Mesendoderm (in vitro differentiated cells): Measurements from ENCODE around the gene TMEM229A.
A peak's percentile ranks its signal among the peaks of the same experiment; 100 is the strongest.
"Not testable (repeated sequence)": the region's sequence is repeated elsewhere in the genome, so short reads cannot be mapped to it uniquely, and the experiment has no call there.

ENCODE experiments used
- DNase-seq: peaks from one replicate; pipeline ENCODE4 v3.0.0; 2013
- H2AK5ac ChIP-seq: 2 replicates; pipeline ENCODE4 v1.6.1; 2013; ENCODE audit warnings: low read length, inconsistent platforms
- H2BK120ac ChIP-seq: 2 replicates; pipeline ENCODE4 v1.6.1; 2013; ENCODE audit warnings: low read depth, mild to moderate bottlenecking, low read length, moderate library complexity, mixed read lengths
- H2BK15ac ChIP-seq: replicated peaks from 2 replicates; pipeline ENCODE4 v1.6.1; 2013; ENCODE audit warnings: low read depth, mild to moderate bottlenecking, moderate library complexity
- H2BK5ac ChIP-seq: 2 replicates; pipeline ENCODE4 v1.6.1; 2013; ENCODE audit warnings: low read length, inconsistent platforms
- H3K18ac ChIP-seq: 2 replicates; pipeline ENCODE4 v1.6.1; 2013; ENCODE audit warnings: mild to moderate bottlenecking, low read length, mixed read lengths
- H3K23ac ChIP-seq: one replicate; pipeline ENCODE4 v1.6.1; 2013; ENCODE audit warnings: low read length
- H3K27ac ChIP-seq: 2 replicates; pipeline ENCODE4 v1.5.1; 2013; ENCODE audit warnings: low read depth, mild to moderate bottlenecking, inconsistent platforms, low read length, moderate library complexity
- H3K27me3 ChIP-seq: 2 replicates; pipeline ENCODE4 v1.6.1; 2013; ENCODE audit warnings: low read length, control low read depth, mild to moderate bottlenecking, inconsistent platforms; ENCODE audit not compliant: insufficient read depth, poor library complexity
- H3K36me3 ChIP-seq: 2 replicates; pipeline ENCODE4 v1.6.1; 2013; ENCODE audit warnings: low read length, inconsistent platforms; ENCODE audit not compliant: control insufficient read depth, insufficient read depth
- H3K4ac ChIP-seq: one replicate; pipeline ENCODE4 v1.6.1; 2013; ENCODE audit warnings: low read depth, mild to moderate bottlenecking, low read length, moderate library complexity
- H3K4me1 ChIP-seq: 2 replicates; pipeline ENCODE4 v1.6.1; 2013; ENCODE audit warnings: low read depth, low read length, inconsistent platforms; ENCODE audit not compliant: control insufficient read depth
- H3K4me2 ChIP-seq: 2 replicates; pipeline ENCODE4 v1.6.1; 2013; ENCODE audit warnings: low read length
- H3K4me3 ChIP-seq: 2 replicates; pipeline ENCODE4 v1.5.1; 2013; ENCODE audit warnings: mild to moderate bottlenecking, low read length
- H3K56ac ChIP-seq: one replicate; pipeline ENCODE4 v1.6.1; 2013; ENCODE audit warnings: low read length
- H3K79me1 ChIP-seq: 2 replicates; pipeline ENCODE4 v1.6.1; 2013; ENCODE audit warnings: low read length, inconsistent platforms
- H3K79me2 ChIP-seq: 2 replicates; pipeline ENCODE4 v1.6.1; 2013; ENCODE audit warnings: mild to moderate bottlenecking, low read length; ENCODE audit not compliant: control insufficient read depth, insufficient read depth
- H3K9ac ChIP-seq: 2 replicates; pipeline ENCODE4 v1.6.1; 2013; ENCODE audit warnings: low read length, inconsistent platforms
- H4K5ac ChIP-seq: one replicate; pipeline ENCODE4 v1.6.1; 2013; ENCODE audit warnings: low read length
- H4K8ac ChIP-seq: one replicate; pipeline ENCODE4 v1.6.1; 2013; ENCODE audit warnings: low read depth, mild to moderate bottlenecking, control low read depth, low read length, moderate library complexity
- WGBS: extraction: QIAGEN DNeasy Blood & Tissue Kit; methylation state at CpG from one replicate; pipeline ENCODE4 v1.1.7; 2013; ENCODE audit warnings: low lambda C conversion rate, missing lambda C conversion rate; ENCODE audit not compliant: insufficient coverage; ENCODE audit errors: extremely low coverage; 5-methylcytosine and 5-hydroxymethylcytosine counted together

TMEM229A gene

GRCh38 chr7:124031406-124031805 is 1.5 kb downstream of the TMEM229A start:
- 100% methylated on average over 3 of the region's 8 CpGs for WGBS
- H3K56ac ChIP-seq, result no peak overlapping the region

GRCh38 chr7:124030964-124031363 is 1.9 kb downstream of the TMEM229A start:
- no peak overlapping the region for H3K4me3 ChIP-seq

More at GRCh38 chr7:124031406-124031805, 1.5 kb downstream of the TMEM229A start:
- Histone ChIP-seq H3K36me3 (no peaks in the 10 kb centered on the region), H3K79me1 (no peaks in the 10 kb centered on the region), H3K9ac (peak overlapping the region; percentile 14), H2BK120ac (no peak overlapping the region), H2AK5ac (no peak overlapping the region), H3K27me3 (no peaks in the 10 kb centered on the region), H3K18ac (no peak overlapping the region), H3K79me2 (no peaks in the 10 kb centered on the region), H3K4me1 (no peaks in the 10 kb centered on the region), H3K4me2 (no peak overlapping the region), H2BK5ac (no peak overlapping the region), H3K23ac (no peak overlapping the region), H3K27ac (no peak overlapping the region), H4K8ac (no peak overlapping the region), H4K5ac (no peak overlapping the region), H3K4ac (no peak overlapping the region), H2BK15ac (no peak overlapping the region), H3K4me3 (no peak overlapping the region)
- no peak for DNase-seq

GRCh38 chr7:124029396-124030188 is 3.3 kb downstream of the TMEM229A start:
- Histone ChIP-seq H3K9ac (no peak overlapping the region), H3K27ac (no peak overlapping the region), H3K79me1 (no peaks in the 10 kb centered on the region), H3K4me3 (no peak overlapping the region), H3K18ac (no peak overlapping the region), H4K8ac (no peak overlapping the region), H2AK5ac (no peak overlapping the region), H2BK120ac (no peak overlapping the region), H4K5ac (no peak overlapping the region), H3K4ac (no peak overlapping the region), H3K27me3 (no peaks in the 10 kb centered on the region), H3K36me3 (no peaks in the 10 kb centered on the region), H3K79me2 (no peaks in the 10 kb centered on the region), H2BK5ac (no peak overlapping the region), H3K56ac (no peak overlapping the region), H2BK15ac (no peak overlapping the region), H3K23ac (no peak overlapping the region), H3K4me2 (no peak overlapping the region), H3K4me1 (no peaks in the 10 kb centered on the region)
- WGBS, result no CpG with 5 or more reads among the region's 4 CpGs
- DNase-seq, result no peak

More at GRCh38 chr7:124030964-124031363, 1.9 kb downstream of the TMEM229A start:
- Histone ChIP-seq H4K8ac (no peak overlapping the region), H2AK5ac (no peak overlapping the region), H3K23ac (no peak overlapping the region), H2BK5ac (no peak overlapping the region), H3K27me3 (no peaks in the 10 kb centered on the region), H2BK15ac (no peak overlapping the region), H3K4ac (no peak overlapping the region), H3K4me2 (no peak overlapping the region), H3K79me2 (no peaks in the 10 kb centered on the region), H3K9ac (no peak overlapping the region), H2BK120ac (no peak overlapping the region), H3K4me1 (no peaks in the 10 kb centered on the region), H3K36me3 (no peaks in the 10 kb centered on the region), H4K5ac (no peak overlapping the region), H3K18ac (no peak overlapping the region), H3K56ac (no peak overlapping the region), H3K79me1 (no peaks in the 10 kb centered on the region), H3K27ac (no peak overlapping the region)
- WGBS, result no CpG with 5 or more reads among the region's 4 CpGs
- no peak for DNase-seq

GRCh38 chr7:124027236-124027635 is 5.6 kb downstream of the TMEM229A start:
- no peaks in the 10 kb centered on the region for H3K36me3 ChIP-seq
- no peak overlapping the region for H3K4me3 ChIP-seq
- no peak overlapping the region for H3K9ac ChIP-seq
- no peaks in the 10 kb centered on the region for H3K79me2 ChIP-seq
- no peaks in the 10 kb centered on the region for H3K4me1 ChIP-seq
- no peak overlapping the region for H3K4ac ChIP-seq
- H2BK5ac ChIP-seq, result no peak overlapping the region
- WGBS, result no CpG with 5 or more reads among the region's 1 CpG
- H2BK120ac ChIP-seq, result no peak overlapping the region
- H3K27ac ChIP-seq, result no peak overlapping the region
- no peak overlapping the region for H2AK5ac ChIP-seq
- H3K79me1 ChIP-seq, result no peaks in the 10 kb centered on the region
- H3K4me2 ChIP-seq, result no peak overlapping the region
- H3K27me3 ChIP-seq, result no peaks in the 10 kb centered on the region
- no peak overlapping the region for H2BK15ac ChIP-seq
- no peak overlapping the region for H4K5ac ChIP-seq
- no peak overlapping the region for H3K56ac ChIP-seq
- DNase-seq, result no peak
- H3K18ac ChIP-seq, result no peak overlapping the region
- no peak overlapping the region for H4K8ac ChIP-seq
- no peak overlapping the region for H3K23ac ChIP-seq

GRCh38 chr7:124024329-124024728 is 8.5 kb downstream of the TMEM229A start:
- H4K5ac ChIP-seq, H3K23ac ChIP-seq, H3K4me3 ChIP-seq, H2AK5ac ChIP-seq, H3K36me3 ChIP-seq, H3K56ac ChIP-seq, DNase-seq, H2BK15ac ChIP-seq, H3K4me2 ChIP-seq, H2BK120ac ChIP-seq, H3K27me3 ChIP-seq, H3K4me1 ChIP-seq, H3K79me2 ChIP-seq, H3K9ac ChIP-seq, H3K27ac ChIP-seq, H2BK5ac ChIP-seq, H3K79me1 ChIP-seq, H3K4ac ChIP-seq, H4K8ac ChIP-seq, H3K18ac ChIP-seq: not testable (repeated sequence)
- WGBS, result no CpG with 5 or more reads among the region's 3 CpGs

GRCh38 chr7:124022551-124022950 is 10.3 kb downstream of the TMEM229A start:
- no peaks in the 10 kb centered on the region for H3K79me2 ChIP-seq
- H2BK120ac ChIP-seq, result no peak overlapping the region
- H3K23ac ChIP-seq, result no peak overlapping the region
- no peak overlapping the region for H3K9ac ChIP-seq
- H2BK5ac ChIP-seq, result no peak overlapping the region
- no peak overlapping the region for H3K4ac ChIP-seq
- no peak overlapping the region for H3K4me3 ChIP-seq
- H2AK5ac ChIP-seq, result no peak overlapping the region
- H3K27me3 ChIP-seq, result no peaks in the 10 kb centered on the region
- WGBS, result no CpG with 5 or more reads among the region's 1 CpG
- no peaks in the 10 kb centered on the region for H3K4me1 ChIP-seq
- H3K56ac ChIP-seq, result no peak overlapping the region
- H4K8ac ChIP-seq, result no peak overlapping the region
- H3K79me1 ChIP-seq, result no peaks in the 10 kb centered on the region
- no peak for DNase-seq
- no peaks in the 10 kb centered on the region for H3K36me3 ChIP-seq
- H3K27ac ChIP-seq, result no peak overlapping the region
- H3K4me2 ChIP-seq, result no peak overlapping the region
- no peak overlapping the region for H4K5ac ChIP-seq
- no peak overlapping the region for H2BK15ac ChIP-seq
- no peak overlapping the region for H3K18ac ChIP-seq
